Thyroid gland (tissue), 4 donors: ENCODE measurements around the gene NAB1. TPM values are rescaled to one million over a fixed set of nuclear protein-coding genes. Genes with fewer than 3 reads are reported as not detected.

Source experiments
- DNase-seq, 2 donors: peaks; one replicate each; pipeline ENCODE4 v3.0.0-alpha.2; 2019
- H3K27ac ChIP-seq, 3 donors: fragments of 200-600 bp; sonication (generic); 1 replicate in 2 of 3; 2 replicates in 1 of 3; pipeline ENCODE4 v1.5.1; 2016 to 2019; ENCODE audit warnings: mild to moderate bottlenecking in 1 of 3, moderate library complexity in 1 of 3
- H3K27me3 ChIP-seq: fragments of 200-600 bp; sonication (generic); one replicate; pipeline ENCODE4 v1.5.1; 2019
- H3K36me3 ChIP-seq, 2 donors: fragments of 200-600 bp; sonication (generic); one replicate each; pipeline ENCODE4 v1.5.1; 2016 to 2019
- H3K4me1 ChIP-seq, 2 donors: fragments of 200-600 bp; sonication (generic); one replicate each; pipeline ENCODE4 v1.5.1; 2017 to 2019
- H3K4me3 ChIP-seq, 3 donors: fragments of 200-600 bp; sonication (generic); replicated peaks in 1 of 3; 1 replicate in 2 of 3; 2 replicates in 1 of 3; pipeline ENCODE4 v1.5.1; 2016; ENCODE audit warnings: mild to moderate bottlenecking in 1 of 3
- H3K9me3 ChIP-seq: fragments of 200-600 bp; sonication (generic); one replicate; pipeline ENCODE4 v1.5.1; 2017
- CTCF ChIP-seq, 6 experiments: fragments of 200-600 bp in 3 of 6; fragments of 450-650 bp in 3 of 6; sonication (generic) in 3 of 6; IDR thresholded peaks; one replicate each; pipeline ENCODE4 v1.5.1; 2016 to 2019; ENCODE audit warnings: antibody characterized with exemption in 6 of 6, mild to moderate bottlenecking in 2 of 6, inconsistent platforms in 1 of 6, moderate library complexity in 1 of 6
- POLR2A ChIP-seq, 2 donors: fragments of 450-650 bp; IDR thresholded peaks; one replicate each; pipeline ENCODE4 v1.6.1; 2017; ENCODE audit warnings: antibody characterized with exemption in 2 of 2, mild to moderate bottlenecking in 2 of 2, moderate library complexity in 1 of 2
- WGBS, 2 donors: methylation state at CpG; one replicate each; pipeline ENCODE4 v1.1.5; 2017; 5-methylcytosine and 5-hydroxymethylcytosine counted together
- intact Hi-C: fragments of 100-400 bp; cut with DNase I; formaldehyde crosslinking; loops from one replicate; pipeline ENCODE4 v1.15.1; 2023
- total RNA-seq, 4 donors: library from RNA; depleted of rRNA; stranded (reverse); fragments of >200 nt; gene quantifications; one replicate each; pipeline ENCODE4 v1.2.3, GENCODE V29; 2016

The NAB1 gene
- total RNA-seq, 4 donors from 2014 or later = 64.1 to 90.8 (median 83.0) TPM

DNA sequence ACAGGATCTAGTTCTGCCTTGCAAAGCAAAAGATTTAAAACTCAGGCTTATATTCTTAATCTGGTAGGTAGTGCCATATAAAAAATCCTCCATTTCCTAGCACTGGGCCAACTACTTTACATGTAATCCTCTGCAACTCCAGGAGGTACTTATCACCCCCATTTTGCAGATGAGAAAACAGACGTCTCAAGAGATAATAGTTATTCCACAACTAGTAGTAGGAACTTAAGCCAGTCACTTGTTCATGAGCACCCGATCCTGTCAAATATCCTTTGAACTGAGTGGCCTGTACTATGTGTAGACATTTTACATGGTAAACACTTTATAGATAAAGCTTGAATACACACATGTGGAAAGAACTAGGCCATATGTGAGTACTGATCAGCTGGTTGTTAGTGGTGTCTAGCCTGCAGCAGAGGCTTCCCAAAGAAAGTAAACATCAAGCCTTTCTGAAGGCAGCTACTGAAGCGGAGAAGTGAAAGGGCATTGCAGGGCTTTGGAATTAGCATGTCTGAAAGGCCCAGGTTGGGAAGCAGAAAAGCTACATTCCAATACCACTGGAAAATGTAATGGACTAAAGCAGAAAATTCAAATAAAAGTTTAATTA is 48.0 kb downstream of the NAB1 start:
- Histone ChIP-seq H3K36me3 (no peaks in the 10 kb centered on the region), H3K4me3 (no peak overlapping the region), H3K27me3 (no peaks in the 10 kb centered on the region), H3K9me3 (no peaks in the 10 kb centered on the region), H3K27ac (peak overlapping the region in 1 of 3 donors; percentile 36), H3K4me1 (peaks cover 3 to 5% of the 10 kb centered on the region in 2 donors)
- peak; percentile 24 to 50 for DNase-seq
- intact Hi-C loops = no loop called here
- WGBS, 2 donors = 65 to 71% methylated on average over 3 of the region's 3 CpGs
- TF ChIP-seq POLR2A (IDR thresholded peaks at IDR 0.05) (no peak), CTCF (IDR thresholded peaks at IDR 0.05) (no peak)

- H3K27me3 ChIP-seq = no peaks in the 10 kb centered on the region
- no peak for DNase-seq
- intact Hi-C loops = no loop called here
- H3K4me1 ChIP-seq = peaks cover 3 to 5% of the 10 kb centered on the region in 2 donors
- TF ChIP-seq POLR2A (IDR thresholded peaks at IDR 0.05) = no peak
- no peak for TF ChIP-seq CTCF (IDR thresholded peaks at IDR 0.05)
- 82 to 92% methylated on average over 4 of the region's 4 CpGs for WGBS, 2 donors
- H3K36me3 ChIP-seq = no peaks in the 10 kb centered on the region
- H3K4me3 ChIP-seq = no peak overlapping the region
- H3K9me3 ChIP-seq = no peaks in the 10 kb centered on the region
- peak overlapping the region in 1 of 3 donors; percentile 36 for H3K27ac ChIP-seq
Observed at GRCh38 chr2:190697421-190697820, 48.5 kb downstream of the NAB1 start.

GRCh38 chr2:190698895-190699294 is 50.0 kb downstream of the NAB1 start:
- Histone ChIP-seq H3K9me3 (no peaks in the 10 kb centered on the region), H3K27me3 (no peaks in the 10 kb centered on the region), H3K36me3 (no peaks in the 10 kb centered on the region), H3K4me1 (peaks cover 3 to 5% of the 10 kb centered on the region in 2 donors), H3K27ac (no peak overlapping the region), H3K4me3 (no peak overlapping the region)
- WGBS, 2 donors = 54 to 68% methylated on average over 5 of the region's 5 CpGs
- intact Hi-C loops = no loop called here
- TF ChIP-seq POLR2A (IDR thresholded peaks at IDR 0.05) = no peak
- peak in 1 of 6 experiments; percentile 23 for TF ChIP-seq CTCF (IDR thresholded peaks at IDR 0.05)
- DNase-seq = no peak

- Histone ChIP-seq H3K9me3 (no peaks in the 10 kb centered on the region), H3K4me1 (peaks cover 3% of the 10 kb centered on the region in 2 donors), H3K27ac (no peak overlapping the region), H3K36me3 (no peaks in the 10 kb centered on the region), H3K27me3 (no peaks in the 10 kb centered on the region), H3K4me3 (no peak overlapping the region)
- TF ChIP-seq CTCF (IDR thresholded peaks at IDR 0.05) (no peak), POLR2A (IDR thresholded peaks at IDR 0.05) (no peak)
- 55 to 61% methylated on average over 7 of the region's 7 CpGs for WGBS, 2 donors
- DNase-seq = no peak
- intact Hi-C loops = no loop called here
Observed at GRCh38 chr2:190701586-190701985, 52.7 kb downstream of the NAB1 start.

DNA sequence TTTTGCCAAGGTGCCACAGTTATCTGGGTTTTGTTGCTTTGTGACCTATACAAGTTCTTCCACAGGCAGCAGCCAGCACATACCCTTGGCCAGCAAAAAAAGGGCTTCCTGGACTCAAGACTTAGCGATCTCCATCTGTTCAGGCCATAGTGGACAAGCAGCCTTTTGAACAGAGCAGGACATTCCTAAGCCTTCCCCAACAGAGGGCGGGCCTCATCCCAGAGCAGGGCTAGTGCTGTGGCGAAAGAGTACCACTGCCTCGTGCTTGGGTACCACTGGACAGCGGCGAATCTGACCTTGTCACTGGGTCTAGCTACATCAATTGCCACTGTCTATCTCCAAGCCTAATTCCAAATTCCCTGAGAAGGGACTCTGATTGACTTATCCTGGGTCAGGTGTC is 56.4 kb downstream of the NAB1 start:
- no peak for DNase-seq
- intact Hi-C loops = no loop called here
- WGBS, 2 donors = 100% methylated on average over 1 to 3 of the region's 6 CpGs
- Histone ChIP-seq H3K27ac (no peak overlapping the region), H3K4me3 (no peak overlapping the region), H3K4me1 (no peaks in the 10 kb centered on the region), H3K36me3 (no peaks in the 10 kb centered on the region), H3K27me3 (no peaks in the 10 kb centered on the region), H3K9me3 (no peaks in the 10 kb centered on the region)
- TF ChIP-seq CTCF (IDR thresholded peaks at IDR 0.05) = no peak
- TF ChIP-seq POLR2A (IDR thresholded peaks at IDR 0.05) = no peak
